A673 (cell line): ENCODE results near the gene NRXN2. TPM values are rescaled to one million over a fixed set of nuclear protein-coding genes. Genes with fewer than 3 reads are reported as not detected.
"Not testable (repeated sequence)": the region's sequence is repeated elsewhere in the genome, so short reads cannot be mapped to it uniquely, and the experiment has no call there.

Experiments
- BruUV-seq: library from RNA; stranded (reverse); fragments of 400-500 nt; replicated peaks from 2 replicates; lab custom pipeline; 2021; lab: Mats Ljungman, UMichigan
- CTCF ChIA-PET: fragments of 300-600 bp; sonication (Branson Sonifier 250); formaldehyde crosslinking; loops from one replicate; lab custom pipeline; 2022; ENCODE audit warnings: antibody characterized with exemption; lab: Charles Lee
- POLR2A ChIA-PET: fragments of 300-600 bp; sonication (Branson Sonifier 250); formaldehyde crosslinking; loops from one replicate; lab custom pipeline; 2022; ENCODE audit warnings: antibody characterized with exemption; ENCODE audit not compliant: low non-redundant PET; lab: Charles Lee
- DNase-seq: peaks from one replicate; pipeline ENCODE4 v3.0.0-alpha.2; 2015; ENCODE audit warnings: low spot score
- H3K27ac ChIP-seq: fragments of 200-600 bp; sonication (generic); 2 replicates; pipeline ENCODE4 v1.5.1; 2016; ENCODE audit warnings: mixed run types, low read depth, mild to moderate bottlenecking, mixed read lengths, antibody characterized with exemption, low read length; ENCODE audit not compliant: poor library complexity, severe bottlenecking
- H3K27me3 ChIP-seq: fragments of 200-600 bp; sonication (generic); replicated peaks from 2 replicates; pipeline ENCODE4 v1.6.1; 2017; ENCODE audit warnings: mixed run types, low read depth, mild to moderate bottlenecking, mixed read lengths, antibody characterized with exemption, low read length; ENCODE audit not compliant: insufficient read depth, poor library complexity
- H3K36me3 ChIP-seq: fragments of 200-600 bp; sonication (generic); 2 replicates; pipeline ENCODE4 v1.6.1; 2016; ENCODE audit warnings: mixed run types, mild to moderate bottlenecking, mixed read lengths, antibody characterized with exemption, low read length; ENCODE audit not compliant: insufficient read depth, poor library complexity, severe bottlenecking
- H3K4me1 ChIP-seq: fragments of 200-600 bp; sonication (generic); 2 replicates; pipeline ENCODE4 v1.6.1; 2017; ENCODE audit warnings: mixed run types, mild to moderate bottlenecking, mixed read lengths, antibody characterized with exemption, low read length; ENCODE audit not compliant: insufficient read depth, poor library complexity, severe bottlenecking
- H3K4me3 ChIP-seq: fragments of 200-600 bp; sonication (generic); 2 replicates; pipeline ENCODE4 v1.5.1; 2016; ENCODE audit warnings: low read depth, mixed run types, mild to moderate bottlenecking, mixed read lengths, low read length; ENCODE audit not compliant: poor library complexity, severe bottlenecking
- H3K9me3 ChIP-seq: fragments of 200-600 bp; sonication (generic); 2 replicates; pipeline ENCODE4 v1.6.1; 2016; ENCODE audit warnings: mixed run types, low read depth, mild to moderate bottlenecking, mixed read lengths, antibody characterized with exemption, low read length; ENCODE audit not compliant: poor library complexity, severe bottlenecking
- EZH2 ChIP-seq: fragments of 200-600 bp; sonication (generic); IDR thresholded peaks from 2 replicates; pipeline ENCODE4 v1.6.1; 2017; ENCODE audit warnings: borderline replicate concordance, low read depth, mild to moderate bottlenecking, mixed read lengths, antibody characterized with exemption, low read length; ENCODE audit not compliant: poor library complexity, severe bottlenecking
- intact Hi-C: fragments of 100-400 bp; cut with micrococcal nuclease; formaldehyde crosslinking; loops from one replicate; pipeline ENCODE4 v1.10.0; 2022; ENCODE audit not compliant: unreplicated experiment
- total RNA-seq: library from RNA; stranded (reverse); gene quantifications from 2 replicates; pipeline ENCODE4 v1.2.3, GENCODE V29; 2021
- TF ChIP-seq, protein P1 (sequence below): fragments of 300-800, 200-600 bp; sonication (generic); conservative IDR thresholded peaks from 2 replicates; pipeline ENCODE4 v1.5.1; 2017; ENCODE audit warnings: low read depth, mild to moderate bottlenecking, antibody characterized with exemption, low read length, moderate library complexity, mixed read lengths

The NRXN2 gene
- total RNA-seq, 1 experiment from 2014 or later = 5.0 TPM

DNA sequence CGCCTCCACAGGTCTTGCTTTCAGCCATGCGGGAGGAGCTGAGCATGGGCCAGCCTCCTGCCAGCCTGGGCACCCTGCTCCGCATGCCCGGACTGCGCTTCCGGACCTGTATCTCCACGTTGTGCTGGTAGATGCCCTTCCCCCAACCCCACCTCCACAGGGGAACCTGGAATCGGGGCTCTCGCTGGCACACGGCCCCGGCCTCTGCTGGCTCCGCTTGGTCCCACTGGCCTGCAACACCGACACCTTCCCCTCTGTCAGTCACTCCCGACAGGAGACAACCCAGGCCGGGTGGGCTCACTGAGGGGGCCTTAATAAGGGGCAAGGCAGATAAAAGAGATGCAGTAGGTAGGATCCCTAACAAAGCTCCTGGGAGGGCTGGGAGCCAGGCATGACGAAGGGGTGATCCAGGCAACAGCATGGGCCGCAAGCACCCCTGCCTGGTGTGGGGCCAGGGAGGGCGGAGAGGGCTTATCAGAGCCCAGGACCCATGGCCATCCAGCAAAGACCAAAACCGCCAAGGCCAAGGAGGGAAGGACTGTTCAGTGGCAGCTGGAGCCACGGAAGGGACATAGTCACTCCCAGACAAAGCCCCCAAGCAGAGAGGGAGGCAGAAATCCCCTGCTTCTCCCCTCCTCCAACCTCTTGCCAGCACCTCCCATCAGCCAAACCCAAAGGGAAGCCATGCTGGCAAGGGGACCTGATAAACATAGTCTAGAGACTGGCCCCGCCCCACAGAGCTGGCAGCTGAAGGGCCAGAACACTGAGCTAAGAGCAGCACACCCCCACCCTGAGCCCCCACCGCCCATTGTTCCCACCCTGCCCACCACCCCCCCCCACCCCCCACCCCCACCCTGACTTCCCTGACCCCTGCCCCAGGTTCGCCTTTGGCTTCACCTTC lies 124.0 kb downstream of the NRXN2 start:
- Histone ChIP-seq H3K4me3 (no peak overlapping the region), H3K27me3 (no peaks in the 10 kb centered on the region), H3K4me1 (no peaks in the 10 kb centered on the region), H3K27ac (no peak overlapping the region), H3K9me3 (no peaks in the 10 kb centered on the region), H3K36me3 (no peaks in the 10 kb centered on the region)
- intact Hi-C loops = no loop called here
- TF ChIP-seq, protein P1, sequence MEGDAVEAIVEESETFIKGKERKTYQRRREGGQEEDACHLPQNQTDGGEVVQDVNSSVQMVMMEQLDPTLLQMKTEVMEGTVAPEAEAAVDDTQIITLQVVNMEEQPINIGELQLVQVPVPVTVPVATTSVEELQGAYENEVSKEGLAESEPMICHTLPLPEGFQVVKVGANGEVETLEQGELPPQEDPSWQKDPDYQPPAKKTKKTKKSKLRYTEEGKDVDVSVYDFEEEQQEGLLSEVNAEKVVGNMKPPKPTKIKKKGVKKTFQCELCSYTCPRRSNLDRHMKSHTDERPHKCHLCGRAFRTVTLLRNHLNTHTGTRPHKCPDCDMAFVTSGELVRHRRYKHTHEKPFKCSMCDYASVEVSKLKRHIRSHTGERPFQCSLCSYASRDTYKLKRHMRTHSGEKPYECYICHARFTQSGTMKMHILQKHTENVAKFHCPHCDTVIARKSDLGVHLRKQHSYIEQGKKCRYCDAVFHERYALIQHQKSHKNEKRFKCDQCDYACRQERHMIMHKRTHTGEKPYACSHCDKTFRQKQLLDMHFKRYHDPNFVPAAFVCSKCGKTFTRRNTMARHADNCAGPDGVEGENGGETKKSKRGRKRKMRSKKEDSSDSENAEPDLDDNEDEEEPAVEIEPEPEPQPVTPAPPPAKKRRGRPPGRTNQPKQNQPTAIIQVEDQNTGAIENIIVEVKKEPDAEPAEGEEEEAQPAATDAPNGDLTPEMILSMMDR = no peak
- TF ChIP-seq EZH2 = no peak
- CTCF ChIA-PET = interaction anchor here (0.6 kb wide), 2 partner anchors 46 to 87 kb away, joined by 3 read pairs; no protein-coding TSS in a partner anchor
- BruUV-seq = no TSS peak
- DNase-seq = no peak
- POLR2A ChIA-PET = no interaction called here

DNA sequence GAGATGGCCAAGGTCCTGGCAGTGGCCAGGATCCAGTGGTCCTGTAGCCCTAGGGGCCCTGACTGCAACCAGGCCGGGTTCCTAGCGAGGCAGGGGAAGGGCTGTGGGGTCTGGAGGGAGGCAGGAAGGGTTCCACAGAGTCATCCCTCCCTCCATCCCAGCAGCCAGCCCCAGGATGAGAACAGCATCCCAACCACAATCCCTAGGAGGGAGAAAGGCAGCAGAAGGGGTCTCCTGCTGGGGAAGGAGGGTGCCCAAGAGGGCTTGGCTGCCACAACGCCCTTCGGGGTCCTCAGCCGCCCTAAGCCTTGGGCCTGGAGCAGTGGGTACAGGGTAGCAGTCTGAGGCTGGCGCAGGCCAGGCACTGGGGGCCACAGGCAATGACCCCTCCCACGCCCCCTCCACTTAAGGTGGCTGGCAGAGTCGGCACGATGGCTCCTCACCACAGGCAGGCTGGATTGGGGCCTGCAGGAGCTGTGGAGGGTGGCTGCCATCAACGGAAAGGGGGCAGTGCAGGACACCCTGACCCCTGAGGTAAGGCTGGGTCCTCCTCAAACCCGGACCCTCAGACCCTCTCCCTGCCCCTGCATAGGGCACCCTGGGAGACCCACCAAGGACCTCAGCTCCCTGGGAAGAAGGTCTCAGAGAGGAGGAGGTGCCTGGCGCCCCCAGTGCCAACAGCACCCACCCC lies 124.7 kb downstream of the NRXN2 start:
- Histone ChIP-seq H3K4me3 (no peak overlapping the region), H3K27me3 (no peaks in the 10 kb centered on the region), H3K4me1 (no peaks in the 10 kb centered on the region), H3K27ac (no peak overlapping the region), H3K36me3 (no peaks in the 10 kb centered on the region), H3K9me3 (no peaks in the 10 kb centered on the region)
- no TSS peak for BruUV-seq
- DNase-seq = no peak
- POLR2A ChIA-PET = no interaction called here
- CTCF ChIA-PET = interaction anchor here (0.6 kb wide), 1 partner anchor 45 kb away, joined by 3 read pairs; no protein-coding TSS in a partner anchor
- intact Hi-C loops = no loop called here
- TF ChIP-seq, protein P1 = no peak
- no peak for TF ChIP-seq EZH2

GRCh38 chr11:64597671-64598101 lies 125.3 kb downstream of the NRXN2 start:
- no TSS peak for BruUV-seq
- Histone ChIP-seq H3K27ac (no peak overlapping the region), H3K27me3 (no peaks in the 10 kb centered on the region), H3K4me3 (no peak overlapping the region), H3K4me1 (no peaks in the 10 kb centered on the region), H3K36me3 (no peaks in the 10 kb centered on the region), H3K9me3 (no peaks in the 10 kb centered on the region)
- intact Hi-C loops = no loop called here
- CTCF ChIA-PET = no interaction called here
- DNase-seq = no peak
- TF ChIP-seq EZH2 = no peak
- TF ChIP-seq, protein P1 = no peak
- POLR2A ChIA-PET = no interaction called here

- H3K9me3 ChIP-seq, H3K4me1 ChIP-seq, DNase-seq, H3K36me3 ChIP-seq, CTCF ChIA-PET, H3K4me3 ChIP-seq, intact Hi-C loops, H3K27me3 ChIP-seq, H3K27ac ChIP-seq, POLR2A ChIA-PET, BruUV-seq: not testable (repeated sequence)
Observed at GRCh38 chr11:64595922-64596321, 127.1 kb downstream of the NRXN2 start.
